ENCODE results near the gene STAP2.
A peak's percentile ranks its signal among the peaks of the same experiment; 100 is the strongest.

STAP2 gene

DNA sequence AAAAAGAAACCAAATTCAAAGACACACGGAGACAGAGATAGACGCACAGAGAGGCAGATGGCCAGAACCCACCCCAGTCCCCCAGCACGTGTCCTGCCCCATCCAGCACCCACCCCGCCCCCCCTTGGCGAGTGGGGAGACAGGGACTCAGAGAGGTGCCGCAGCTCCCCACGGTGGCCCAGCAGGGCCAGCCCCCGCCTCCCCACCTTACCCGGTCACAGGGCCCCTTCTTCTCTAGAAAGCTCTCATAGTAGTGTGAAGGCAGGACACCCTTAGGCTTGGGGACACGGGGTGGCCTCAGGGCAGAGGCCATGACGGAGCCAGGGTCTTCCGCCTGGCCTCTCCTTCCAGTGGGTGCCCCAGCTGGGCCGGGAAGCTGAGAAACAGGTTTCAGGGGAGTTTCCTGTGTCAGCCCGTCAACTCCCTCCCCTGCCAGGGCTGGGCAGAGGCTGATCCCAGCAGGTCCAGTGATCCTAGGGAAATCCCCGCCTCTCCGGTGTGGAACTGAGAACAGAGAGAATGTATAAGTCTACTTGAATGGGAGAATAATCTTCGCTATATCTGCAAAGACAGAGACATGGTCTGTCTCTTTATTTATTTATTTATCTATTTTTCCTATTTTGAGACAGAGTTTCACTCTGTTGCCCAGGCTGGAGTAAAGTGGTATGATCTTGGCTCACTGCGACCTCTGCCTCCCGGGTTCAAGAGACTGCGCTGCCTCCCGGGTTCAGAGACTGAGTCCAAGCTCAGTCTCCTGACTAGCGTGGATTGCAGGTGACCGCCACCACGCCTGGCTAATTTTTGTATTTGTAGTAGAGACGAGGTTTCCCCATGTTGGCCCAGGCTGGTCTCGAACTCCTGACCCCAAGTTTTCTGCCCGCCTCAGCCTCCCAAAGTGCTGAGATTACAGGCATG is at the start of gene STAP2:
STAP2 (minus strand) TSS at position 387 of the 915 bp plus-strand sequence; CDS start at position 313, 74 bp downstream.
- intact Hi-C loops (cut with DNase I), result no loop called here
- no peak for DNase-seq

GRCh38 chr19:4386041-4386782 is 47.6 kb upstream of the STAP2 start:
- DNase-seq, result peak in 40 of 42 donors; percentile 41 to 85 (median 71)
- intact Hi-C loops (cut with DNase I), result no loop called here

GRCh38 chr19:4385291-4386040 is 46.8 kb upstream of the STAP2 start:
- intact Hi-C loops (cut with DNase I), result no loop called here
- peak in 1 of 42 donors; percentile 10 for DNase-seq

- intact Hi-C loops (cut with DNase I), result no loop called here
These were observed 41.7 kb upstream of the STAP2 start for GRCh38 chr19:4380254-4380727.

GRCh38 chr19:4379383-4380253 is 41.0 kb upstream of the STAP2 start:
- intact Hi-C loops (cut with DNase I), result no loop called here
- peak in 11 of 42 donors; percentile 18 to 68 (median 51) for DNase-seq

More at GRCh38 chr19:4380254-4380727, 41.7 kb upstream of the STAP2 start:
- peak in 1 of 42 donors; percentile 12 for DNase-seq

GRCh38 chr19:4378886-4379285 is 40.3 kb upstream of the STAP2 start:
- intact Hi-C loops (cut with DNase I), result no loop called here
- no peak for DNase-seq

DNA sequence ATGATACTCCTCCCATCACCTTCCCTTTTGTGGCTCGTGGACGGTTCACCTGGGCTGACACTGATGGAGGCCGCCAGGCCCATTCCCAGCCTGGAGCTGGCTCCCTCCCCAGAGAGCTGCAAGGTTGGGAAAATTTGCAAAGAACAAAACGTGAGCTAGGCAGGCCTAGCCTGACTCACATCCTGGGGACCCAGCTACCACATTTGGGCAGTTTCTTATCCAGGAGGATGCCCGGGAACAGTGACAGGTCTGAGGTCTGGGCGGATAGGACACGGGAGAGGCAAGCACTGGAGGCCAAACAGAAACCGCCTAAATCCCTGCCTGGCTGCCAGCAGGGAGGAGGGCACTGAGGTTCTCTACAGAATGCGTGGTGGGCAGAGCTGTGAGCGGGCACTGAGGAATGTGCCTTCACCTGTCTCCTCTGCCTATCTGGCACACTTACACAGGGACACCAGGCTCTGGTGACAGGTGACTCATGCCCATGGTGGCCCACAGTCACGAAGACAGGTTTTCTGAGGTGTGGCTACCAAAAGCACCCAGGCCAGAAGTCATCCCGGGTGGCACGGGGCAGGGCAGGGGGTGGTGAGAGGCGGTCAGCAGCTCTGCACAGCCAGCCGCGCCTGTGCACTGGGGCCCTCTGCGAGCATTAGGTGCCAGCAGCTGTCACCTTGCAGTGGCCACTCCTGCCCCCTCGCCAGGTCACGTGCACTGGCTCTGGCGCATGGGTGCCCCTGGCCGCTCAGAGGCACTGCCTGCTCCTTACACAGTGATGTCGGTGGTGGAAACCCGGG is 38.6 kb upstream of the STAP2 start:
- peak in 1 of 42 donors; percentile 7 for DNase-seq
- intact Hi-C loops (cut with DNase I), result no loop called here

GRCh38 chr19:4376671-4376990 is 38.0 kb upstream of the STAP2 start:
- DNase-seq, result no peak
- intact Hi-C loops (cut with DNase I), result no loop called here

DNA sequence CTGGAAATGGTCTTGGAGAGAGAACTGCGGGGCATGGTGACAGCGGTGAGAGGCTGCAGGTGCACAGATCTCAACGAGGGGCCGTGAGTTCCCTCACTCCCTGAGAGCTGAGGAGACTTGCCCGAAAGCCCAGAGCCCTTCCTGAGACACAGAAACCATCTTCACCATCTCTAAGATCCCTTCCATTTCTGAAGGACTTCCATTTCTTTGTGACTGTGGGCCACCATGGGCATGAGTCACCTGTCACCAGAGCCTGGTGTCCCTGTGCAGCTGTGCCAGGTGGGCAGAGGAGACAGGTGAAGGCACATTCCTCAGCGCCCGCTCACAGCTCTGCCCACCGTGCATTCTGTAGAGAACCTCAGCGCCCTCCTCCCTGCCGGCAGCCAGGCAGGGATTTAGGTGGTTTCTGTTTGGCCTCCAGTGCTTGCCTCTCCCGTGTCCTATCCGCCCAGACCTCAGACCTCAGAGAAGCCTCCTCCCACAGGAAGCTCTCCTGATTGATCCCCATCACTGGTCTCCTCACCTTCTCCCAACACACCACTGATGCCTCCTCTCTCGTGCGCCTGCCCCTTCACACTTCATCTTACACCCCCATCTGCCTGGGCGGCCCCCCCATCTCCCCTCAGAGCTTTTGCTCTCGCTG is 37.5 kb upstream of the STAP2 start:
- intact Hi-C loops (cut with DNase I), result no loop called here
- DNase-seq, result peak in 1 of 42 donors; percentile 8

DNA sequence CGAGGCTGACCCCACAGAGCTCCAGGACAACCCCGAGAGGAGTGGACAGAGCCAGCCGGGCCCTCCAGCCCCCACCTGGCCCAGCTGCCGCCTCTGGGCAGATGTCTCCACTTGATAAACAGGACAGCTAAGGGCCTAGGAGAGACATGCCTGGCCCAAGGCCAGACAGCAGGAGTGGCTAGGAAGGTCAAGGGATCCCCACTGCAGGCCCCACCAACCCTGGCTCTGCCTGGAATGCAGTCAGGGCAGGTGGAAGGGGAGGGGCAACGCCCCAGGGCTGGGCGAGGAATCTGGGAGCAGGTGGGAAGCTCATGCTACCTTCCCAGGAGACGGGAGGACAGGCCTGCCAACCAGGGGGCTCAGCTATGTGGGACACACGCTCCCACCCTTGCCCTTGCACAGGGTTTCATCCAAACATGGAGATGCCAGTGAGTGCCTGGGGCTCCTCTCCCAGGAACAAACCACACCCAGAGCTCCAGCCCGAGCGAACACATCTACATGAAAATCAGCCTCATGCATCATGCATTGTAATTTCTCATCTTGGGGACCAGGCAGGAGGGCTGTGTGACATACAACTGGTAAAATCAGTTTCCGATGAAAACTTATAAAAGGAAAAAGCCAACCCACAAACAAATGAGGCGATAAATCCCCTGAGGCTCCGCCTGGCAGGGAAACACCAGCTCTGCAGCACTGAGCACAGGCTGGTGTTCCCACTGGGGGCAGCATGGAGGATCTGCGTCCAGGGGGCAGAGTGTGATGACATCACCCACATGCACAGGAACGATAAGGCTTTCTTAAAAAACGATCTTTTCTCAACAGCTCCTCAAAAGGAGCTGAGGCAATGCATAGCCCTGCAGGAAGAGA is 36.8 kb upstream of the STAP2 start:
- intact Hi-C loops (cut with DNase I), result no loop called here
- peak in 33 of 42 donors; percentile 40 to 80 (median 65) for DNase-seq

DNA sequence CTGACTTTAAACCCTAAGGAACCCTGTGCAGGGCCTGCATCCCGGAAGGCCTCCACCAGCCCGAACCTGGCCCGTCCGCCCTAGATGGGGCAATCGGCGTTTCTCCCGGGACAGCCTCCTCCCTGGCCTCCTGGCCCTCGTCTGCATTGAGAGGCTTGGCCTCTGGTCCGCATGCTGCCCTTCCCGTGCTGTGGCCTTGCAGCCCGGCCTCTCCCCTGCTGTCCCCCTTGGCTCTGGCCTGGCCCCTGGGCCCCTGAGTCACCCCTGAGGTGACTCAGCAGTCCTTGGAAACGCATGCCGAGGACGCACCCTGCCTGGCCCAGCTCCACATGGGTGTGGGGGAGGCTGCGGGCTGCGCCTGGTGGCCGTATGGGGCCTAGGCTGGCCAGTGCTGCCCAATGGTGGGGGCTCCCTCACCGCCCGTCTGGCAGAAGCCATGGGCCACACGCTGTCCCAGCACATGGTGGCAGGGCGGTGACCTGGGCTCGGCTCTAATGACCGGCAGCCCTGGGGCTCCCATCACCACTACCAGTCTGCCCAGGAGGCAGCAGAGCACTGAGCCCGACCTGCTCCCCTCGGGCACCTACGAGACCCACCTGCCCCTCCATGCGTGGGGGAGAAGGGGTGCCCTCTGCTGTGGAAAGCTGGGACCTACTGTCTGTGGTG is 36.0 kb upstream of the STAP2 start:
- DNase-seq, result peak in 5 of 42 donors; percentile 39 to 70 (median 49)
- intact Hi-C loops (cut with DNase I), result no loop called here

DNA sequence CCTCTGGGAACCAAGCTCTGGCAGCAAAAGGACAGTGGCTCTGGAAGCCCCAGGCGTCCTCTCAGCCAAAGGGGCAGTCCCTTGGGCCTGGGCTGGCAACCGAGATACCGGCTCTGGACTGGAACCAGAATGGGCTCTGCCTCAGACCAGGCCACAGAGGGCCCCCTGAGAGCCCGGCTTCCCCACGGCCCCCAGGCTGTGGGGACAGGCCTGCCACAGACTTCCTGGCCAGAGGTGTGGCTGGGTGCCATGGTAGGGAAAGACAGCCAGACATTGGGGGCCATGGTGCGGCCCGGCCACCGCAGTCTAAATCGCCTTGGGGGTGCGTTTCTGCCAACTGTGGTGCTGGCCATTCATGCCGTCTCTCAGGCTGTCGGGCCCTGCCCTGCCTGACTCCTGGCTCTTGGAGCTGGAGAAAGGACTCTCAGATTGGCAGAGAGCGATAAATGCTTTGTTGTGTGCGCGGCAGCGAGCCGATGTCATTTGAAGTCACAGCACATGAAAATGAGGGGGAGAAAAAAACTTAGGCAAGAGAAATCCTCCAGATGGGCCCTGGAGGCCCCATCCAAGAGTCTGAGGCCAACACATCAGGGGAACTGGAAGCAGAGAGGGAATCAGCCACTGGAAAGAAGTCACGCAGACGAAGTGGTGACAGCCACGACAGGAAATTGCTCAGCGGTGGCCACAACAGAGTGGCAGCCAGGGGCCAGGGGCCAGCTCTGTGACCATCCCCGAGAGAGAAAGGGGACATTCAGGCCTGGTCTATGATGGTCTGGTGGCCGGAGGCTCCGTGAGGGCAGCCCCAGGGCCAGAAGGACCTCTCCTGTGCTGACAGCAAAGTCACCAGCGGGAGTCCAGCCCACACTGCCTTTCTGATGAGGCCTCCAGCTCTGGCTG is 35.2 kb upstream of the STAP2 start:
- peak in 39 of 42 donors; percentile 38 to 82 (median 66) for DNase-seq
- intact Hi-C loops (cut with DNase I), result no loop called here

DNA sequence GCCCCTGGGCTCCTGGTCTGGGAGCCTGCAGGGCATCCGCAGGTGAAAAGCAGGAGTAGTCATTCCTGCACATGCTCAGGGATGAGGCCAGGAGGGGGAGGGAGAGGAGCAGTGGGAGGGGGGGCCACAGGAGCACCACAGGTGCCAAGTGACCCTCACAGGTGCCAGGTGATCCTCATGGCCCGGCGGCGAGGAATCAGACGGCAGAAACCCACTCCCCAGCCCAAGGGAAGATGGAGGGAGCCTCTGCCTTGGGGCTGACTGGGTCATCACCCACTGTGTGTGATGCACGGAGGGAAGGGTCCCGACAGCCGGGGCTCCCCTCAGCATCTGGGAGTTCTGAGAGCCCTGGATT is 34.4 kb upstream of the STAP2 start:
- intact Hi-C loops (cut with DNase I), result no loop called here

DNA sequence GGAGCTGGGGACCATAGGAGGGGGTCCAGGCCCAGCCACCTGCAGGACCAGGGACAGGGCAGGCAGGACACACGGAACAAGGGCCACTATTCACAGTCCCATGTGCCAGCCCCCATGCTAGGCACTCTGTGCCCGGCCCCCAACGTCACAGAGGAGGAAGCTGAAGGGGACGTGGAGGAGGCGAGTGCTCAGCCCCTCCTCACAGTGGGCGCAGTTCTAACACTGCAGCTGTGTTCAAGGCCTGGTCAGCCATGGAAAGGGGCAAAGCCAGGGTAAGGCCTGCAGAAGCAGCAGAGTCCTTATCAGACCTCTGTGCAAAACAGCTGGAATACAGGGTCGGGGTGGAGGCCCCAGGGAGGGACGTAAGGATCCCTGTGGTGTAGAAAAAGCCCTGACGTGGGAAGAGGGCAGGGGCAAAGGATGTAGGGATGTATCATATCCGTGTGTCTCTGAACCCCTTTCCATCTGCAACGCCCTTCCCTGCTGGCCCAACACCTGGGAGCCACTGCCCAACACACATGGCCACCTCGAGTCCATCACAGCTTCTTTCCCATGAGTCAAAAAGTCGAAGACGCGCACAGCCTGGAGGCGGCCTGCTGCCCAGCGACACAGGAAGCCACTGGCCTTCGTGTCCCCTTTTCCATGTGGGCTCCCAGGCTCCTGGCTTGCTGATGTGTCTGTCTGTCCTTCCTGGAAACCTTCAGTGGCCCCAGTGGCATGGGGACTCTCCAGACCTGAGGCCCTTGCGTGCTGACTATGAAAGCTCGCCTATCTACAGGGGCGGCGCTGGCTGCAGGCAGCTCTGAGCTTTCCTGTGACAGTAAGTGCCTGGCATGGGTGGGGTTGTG is 33.8 kb upstream of the STAP2 start:
- intact Hi-C loops (cut with DNase I), result no loop called here
- DNase-seq, result no peak

More for the DNA sequence above, 34.4 kb upstream of the STAP2 start:
- DNase-seq, result no peak
